ENCODE measurements around the gene GATA5. TPM values are rescaled to one million over a fixed set of nuclear protein-coding genes. Genes with fewer than 3 reads are reported as not detected.

GATA5 gene
- total RNA-seq, 1 experiment from 2014 or later = 0.18 TPM

DNA sequence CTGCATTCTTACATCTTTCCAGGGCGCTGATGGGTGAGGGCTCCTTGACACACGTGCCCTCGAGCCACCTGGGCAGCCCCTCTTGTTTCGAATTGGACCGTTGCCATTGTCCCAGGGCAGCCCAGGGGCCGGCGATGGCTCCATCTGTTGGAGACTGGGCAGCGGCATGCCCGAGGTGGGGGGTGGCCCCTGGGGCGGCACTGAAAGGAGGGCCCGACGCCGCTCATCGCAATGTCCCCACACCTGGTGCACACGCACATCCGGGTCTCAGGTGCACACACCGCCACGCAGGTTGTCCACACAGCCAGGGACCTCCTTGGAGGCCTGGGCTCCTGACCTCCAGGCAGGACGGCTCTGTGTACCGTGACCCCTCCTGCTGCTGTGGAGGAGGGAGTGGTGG lies 18.0 kb downstream of the GATA5 start:
- BruUV-seq (replicated peaks) = no TSS peak
- Histone ChIP-seq H4K20me1 (ENCODE audit: low read length) (no peaks in the 10 kb centered on the region), H3K27me3 (ENCODE audit: low read length) (no peaks in the 10 kb centered on the region), H3K27ac (ENCODE audit: low read length) (no peak overlapping the region), H3K4me2 (ENCODE audit: low read length) (no peak overlapping the region), H3K36me3 (ENCODE audit: low read depth, low read length) (no peaks in the 10 kb centered on the region), H3K9me3 (ENCODE audit: low read length) (no peaks in the 10 kb centered on the region), H3K4me3 (ENCODE audit: low read length) (no peak overlapping the region), H3K79me2 (ENCODE audit: low read length) (no peaks in the 10 kb centered on the region), H3K9ac (ENCODE audit: low read length) (no peak overlapping the region), H2AFZ (ENCODE audit: low read length) (no peak overlapping the region), H3K9me2 (replicated peaks; ENCODE audit: low read length) (no peaks in the 10 kb centered on the region), H3K4me1 (ENCODE audit: insufficient read depth, low read length) (no peaks in the 10 kb centered on the region), H3F3A (ENCODE audit: low read length, unreplicated experiment) (no peaks in the 10 kb centered on the region)
- intact Hi-C loops (cut with micrococcal nuclease) = no loop called here
- TF ChIP-seq EZH2 (IDR thresholded peaks at IDR 0.05; ENCODE audit: low read length, unreplicated experiment) = no peak
- TF ChIP-seq, protein P1, sequence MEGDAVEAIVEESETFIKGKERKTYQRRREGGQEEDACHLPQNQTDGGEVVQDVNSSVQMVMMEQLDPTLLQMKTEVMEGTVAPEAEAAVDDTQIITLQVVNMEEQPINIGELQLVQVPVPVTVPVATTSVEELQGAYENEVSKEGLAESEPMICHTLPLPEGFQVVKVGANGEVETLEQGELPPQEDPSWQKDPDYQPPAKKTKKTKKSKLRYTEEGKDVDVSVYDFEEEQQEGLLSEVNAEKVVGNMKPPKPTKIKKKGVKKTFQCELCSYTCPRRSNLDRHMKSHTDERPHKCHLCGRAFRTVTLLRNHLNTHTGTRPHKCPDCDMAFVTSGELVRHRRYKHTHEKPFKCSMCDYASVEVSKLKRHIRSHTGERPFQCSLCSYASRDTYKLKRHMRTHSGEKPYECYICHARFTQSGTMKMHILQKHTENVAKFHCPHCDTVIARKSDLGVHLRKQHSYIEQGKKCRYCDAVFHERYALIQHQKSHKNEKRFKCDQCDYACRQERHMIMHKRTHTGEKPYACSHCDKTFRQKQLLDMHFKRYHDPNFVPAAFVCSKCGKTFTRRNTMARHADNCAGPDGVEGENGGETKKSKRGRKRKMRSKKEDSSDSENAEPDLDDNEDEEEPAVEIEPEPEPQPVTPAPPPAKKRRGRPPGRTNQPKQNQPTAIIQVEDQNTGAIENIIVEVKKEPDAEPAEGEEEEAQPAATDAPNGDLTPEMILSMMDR (conservative IDR thresholded peaks at IDR 0.05; ENCODE audit: low read depth, low read length) = no peak
- TF ChIP-seq EZH2phosphoT487 (IDR thresholded peaks at IDR 0.05; ENCODE audit: borderline replicate concordance, low read length) = no peak
- DNase-seq (no peak), ATAC-seq (no peak)
- ChIA-PET POLR2A (ENCODE audit: unreplicated experiment) (no interaction called here), CTCF (no interaction called here)

DNA sequence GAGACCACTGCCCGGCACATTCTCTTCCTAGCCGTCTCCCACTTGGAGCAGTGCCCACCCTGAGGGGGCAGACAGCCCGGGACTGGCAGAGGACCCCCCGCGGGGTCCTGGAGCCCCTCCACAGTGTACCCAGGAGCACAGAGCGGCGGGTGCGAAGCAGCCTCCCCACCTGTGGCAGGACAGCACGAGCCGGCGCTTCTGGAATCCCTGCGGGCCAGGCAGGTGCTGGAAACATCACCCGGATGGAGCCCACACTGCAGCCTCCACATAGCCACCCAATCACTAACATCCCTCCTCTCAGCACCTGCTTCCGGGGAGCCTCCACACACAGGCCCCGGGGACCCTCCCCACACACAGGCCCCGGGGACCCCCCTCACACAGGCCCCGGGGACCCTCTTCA lies 18.7 kb downstream of the GATA5 start:
- no peak for ATAC-seq

DNA sequence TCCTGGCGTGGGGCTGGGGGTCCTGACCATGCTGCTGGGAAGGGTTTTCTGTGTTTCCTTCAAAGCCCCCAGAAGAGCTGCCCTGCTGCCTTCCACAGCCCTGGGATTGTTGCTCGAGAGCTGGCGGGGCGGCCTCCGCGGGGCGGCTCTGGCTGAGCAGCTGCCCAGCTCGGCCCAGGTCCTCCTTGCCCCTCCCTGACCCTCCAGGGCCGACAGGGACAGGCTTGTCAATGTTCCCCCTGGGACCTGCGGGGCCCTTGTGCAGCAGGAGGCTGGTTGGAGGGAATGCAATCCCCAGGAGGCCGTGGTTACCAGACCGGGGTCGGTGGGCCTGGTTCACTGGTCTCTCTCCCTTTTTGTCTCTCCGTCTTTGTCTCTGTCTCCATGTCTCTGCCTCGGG lies 19.9 kb downstream of the GATA5 start:
- H3F3A ChIP-seq (ENCODE audit: low read length, unreplicated experiment) = no peaks in the 10 kb centered on the region
- intact Hi-C loops (cut with micrococcal nuclease) = no loop called here
- no peaks in the 10 kb centered on the region for H3K79me2 ChIP-seq (ENCODE audit: low read length)
- no peak overlapping the region for H3K9ac ChIP-seq (ENCODE audit: low read length)
- TF ChIP-seq EZH2phosphoT487 (IDR thresholded peaks at IDR 0.05; ENCODE audit: borderline replicate concordance, low read length) (no peak), EZH2 (IDR thresholded peaks at IDR 0.05; ENCODE audit: low read length, unreplicated experiment) (no peak)
- TF ChIP-seq, protein P1 (conservative IDR thresholded peaks at IDR 0.05; ENCODE audit: low read depth, low read length) = no peak
- ChIA-PET POLR2A (ENCODE audit: unreplicated experiment) (no interaction called here), CTCF (no interaction called here)
- no peak overlapping the region for H3K27ac ChIP-seq (ENCODE audit: low read length)
- H3K4me2 ChIP-seq (ENCODE audit: low read length) = no peak overlapping the region
- ATAC-seq = no peak
- no peaks in the 10 kb centered on the region for H3K9me3 ChIP-seq (ENCODE audit: low read length)
- no peak overlapping the region for H3K4me3 ChIP-seq (ENCODE audit: low read length)
- H3K4me1 ChIP-seq (ENCODE audit: insufficient read depth, low read length) = no peaks in the 10 kb centered on the region
- no peaks in the 10 kb centered on the region for H3K27me3 ChIP-seq (ENCODE audit: low read length)
- no peak for DNase-seq
- no TSS peak for BruUV-seq (replicated peaks)
- H4K20me1 ChIP-seq (ENCODE audit: low read length) = no peaks in the 10 kb centered on the region
- H3K9me2 ChIP-seq (replicated peaks; ENCODE audit: low read length) = no peaks in the 10 kb centered on the region
- H3K36me3 ChIP-seq (ENCODE audit: low read depth, low read length) = no peaks in the 10 kb centered on the region
- no peak overlapping the region for H2AFZ ChIP-seq (ENCODE audit: low read length)

More for the DNA sequence above, 18.7 kb downstream of the GATA5 start:
- BruUV-seq (replicated peaks) = no TSS peak
- Histone ChIP-seq H3K4me2 (ENCODE audit: low read length) (no peak overlapping the region), H3F3A (ENCODE audit: low read length, unreplicated experiment) (no peaks in the 10 kb centered on the region), H4K20me1 (ENCODE audit: low read length) (no peaks in the 10 kb centered on the region), H3K79me2 (ENCODE audit: low read length) (no peaks in the 10 kb centered on the region), H3K9me3 (ENCODE audit: low read length) (no peaks in the 10 kb centered on the region), H3K9ac (ENCODE audit: low read length) (no peak overlapping the region), H3K4me1 (ENCODE audit: insufficient read depth, low read length) (no peaks in the 10 kb centered on the region), H3K36me3 (ENCODE audit: low read depth, low read length) (no peaks in the 10 kb centered on the region), H3K27me3 (ENCODE audit: low read length) (no peaks in the 10 kb centered on the region), H2AFZ (ENCODE audit: low read length) (no peak overlapping the region), H3K9me2 (replicated peaks; ENCODE audit: low read length) (no peaks in the 10 kb centered on the region), H3K4me3 (ENCODE audit: low read length) (no peak overlapping the region), H3K27ac (ENCODE audit: low read length) (no peak overlapping the region)
- CTCF ChIA-PET = no interaction called here
- intact Hi-C loops (cut with micrococcal nuclease) = no loop called here
- DNase-seq = no peak
- TF ChIP-seq EZH2 (IDR thresholded peaks at IDR 0.05; ENCODE audit: low read length, unreplicated experiment) (no peak), EZH2phosphoT487 (IDR thresholded peaks at IDR 0.05; ENCODE audit: borderline replicate concordance, low read length) (no peak)
- TF ChIP-seq, protein P1 (conservative IDR thresholded peaks at IDR 0.05; ENCODE audit: low read depth, low read length) = no peak
- POLR2A ChIA-PET (ENCODE audit: unreplicated experiment) = no interaction called here
